Muscle layer of duodenum (tissue), 2 donors: ENCODE measurements around the gene PDRG1.
A peak's percentile ranks its signal among the peaks of the same experiment; 100 is the strongest.

Experiments
- H3K27ac ChIP-seq: one replicate; pipeline ENCODE4 v1.7.0; 2013; ENCODE audit warnings: mild to moderate bottlenecking, low read length
- H3K27me3 ChIP-seq: one replicate; pipeline ENCODE4 v1.7.0; 2013; ENCODE audit warnings: low read depth, mild to moderate bottlenecking, control low read depth, low read length
- H3K36me3 ChIP-seq, 2 donors: one replicate each; pipeline ENCODE4 v1.7.0; 2013; ENCODE audit warnings: low read length in 2 of 2, control low read depth in 1 of 2, mild to moderate bottlenecking in 1 of 2; ENCODE audit not compliant: insufficient read depth in 2 of 2, control insufficient read depth in 1 of 2
- H3K4me1 ChIP-seq, 2 donors: one replicate each; pipeline ENCODE4 v1.7.0; 2013; ENCODE audit warnings: low read length in 2 of 2, mild to moderate bottlenecking in 2 of 2, control low read depth in 1 of 2, moderate library complexity in 1 of 2; ENCODE audit not compliant: insufficient read depth in 2 of 2, control insufficient read depth in 1 of 2
- H3K4me3 ChIP-seq, 2 donors: one replicate each; pipeline ENCODE4 v1.7.0; 2013; ENCODE audit warnings: low read length in 2 of 2, low read depth in 1 of 2, mild to moderate bottlenecking in 1 of 2
- H3K9me3 ChIP-seq, 2 donors: one replicate each; pipeline ENCODE4 v1.7.0; 2013; ENCODE audit warnings: low read length in 2 of 2, control low read depth in 1 of 2, mild to moderate bottlenecking in 1 of 2; ENCODE audit not compliant: control insufficient read depth in 1 of 2
- donor health status: healthy.

PDRG1 gene

DNA sequence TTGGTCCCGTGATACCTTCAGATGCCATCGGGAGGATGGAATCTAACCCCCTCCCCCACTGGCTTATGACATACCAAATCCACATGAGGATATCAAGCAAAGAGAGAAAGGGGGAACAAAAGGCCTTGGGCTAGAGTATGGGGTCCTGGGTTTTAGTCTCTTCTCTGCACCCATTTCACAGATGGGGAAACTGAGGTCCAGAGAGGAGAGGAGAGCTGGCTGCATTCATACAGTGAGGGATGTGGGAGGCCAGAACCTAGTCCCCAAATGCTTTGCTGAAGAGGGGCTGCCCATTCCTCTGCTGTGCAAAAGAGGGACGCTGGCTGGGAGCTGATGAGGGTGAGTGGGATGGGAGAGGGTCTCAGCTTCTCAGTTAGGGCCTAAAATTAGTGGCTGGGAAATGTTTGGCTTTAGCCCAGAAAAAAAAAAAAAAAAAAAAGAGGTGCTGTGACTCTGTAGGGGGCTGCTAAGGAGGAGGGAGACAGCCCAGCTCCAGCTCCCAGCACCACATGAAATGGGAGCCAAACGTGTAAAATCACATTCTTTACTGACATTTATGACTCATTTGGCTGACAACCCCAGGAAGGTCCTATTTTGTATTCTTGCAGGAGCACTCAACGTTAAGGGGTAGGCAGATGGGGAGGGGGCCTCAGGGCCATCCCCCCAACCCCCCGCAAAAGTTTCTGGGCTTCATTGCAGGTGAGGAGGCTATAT is 28.0 kb upstream of the PDRG1 start:
- no peaks in the 10 kb centered on the region for H3K27me3 ChIP-seq
- H3K36me3 ChIP-seq = no peaks in the 10 kb centered on the region
- H3K27ac ChIP-seq = no peak overlapping the region
- H3K4me3 ChIP-seq = no peak overlapping the region
- H3K9me3 ChIP-seq = no peaks in the 10 kb centered on the region
- H3K4me1 ChIP-seq = no peaks in the 10 kb centered on the region

DNA sequence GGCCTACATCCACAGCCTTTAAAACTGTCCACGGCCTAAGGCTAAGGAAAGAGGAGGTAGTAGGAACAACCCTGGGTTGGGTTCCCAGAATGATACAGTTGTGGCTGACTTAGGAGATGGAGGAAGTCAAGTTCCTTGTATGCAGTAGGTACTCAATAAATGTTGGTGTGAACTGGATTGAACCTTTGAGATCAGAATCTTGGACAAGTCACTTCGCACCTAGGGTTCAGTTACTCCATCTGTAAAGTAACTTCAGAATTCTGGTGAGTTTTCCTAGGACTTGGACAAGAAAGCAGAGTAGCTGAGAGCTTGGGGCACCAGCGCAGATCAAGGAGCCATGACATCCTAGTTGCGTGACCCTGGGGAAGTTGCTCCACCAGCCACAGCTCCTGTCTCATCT is 25.2 kb upstream of the PDRG1 start:
- H3K27ac ChIP-seq = no peak overlapping the region
- no peaks in the 10 kb centered on the region for H3K9me3 ChIP-seq
- H3K27me3 ChIP-seq = peaks cover 4% of the 10 kb centered on the region

DNA sequence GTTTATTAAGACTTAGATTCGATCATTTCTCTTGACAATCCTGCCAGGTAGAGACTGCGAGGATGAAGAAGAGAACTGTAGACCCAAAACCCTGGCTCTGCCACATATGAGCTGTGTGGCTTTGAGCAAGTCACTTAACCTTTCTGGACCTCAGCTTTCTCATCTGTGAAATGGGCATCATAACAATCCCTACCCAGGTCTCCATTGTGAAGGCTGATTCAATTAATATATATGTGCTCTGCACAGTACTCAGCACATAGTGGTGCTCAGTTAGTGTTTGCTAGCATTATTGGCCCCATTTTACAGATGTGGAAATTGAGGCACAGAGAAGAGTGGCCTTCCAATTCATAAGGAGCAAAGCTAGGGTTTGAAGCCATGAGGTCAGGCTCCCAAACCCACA is 24.0 kb upstream of the PDRG1 start:
- peaks cover 4% of the 10 kb centered on the region for H3K27me3 ChIP-seq
- no peak overlapping the region for H3K4me3 ChIP-seq
- H3K36me3 ChIP-seq = no peaks in the 10 kb centered on the region
- no peaks in the 10 kb centered on the region for H3K9me3 ChIP-seq
- no peaks in the 10 kb centered on the region for H3K4me1 ChIP-seq
- no peak overlapping the region for H3K27ac ChIP-seq

More for the DNA sequence above, 25.2 kb upstream of the PDRG1 start:
- no peaks in the 10 kb centered on the region for H3K36me3 ChIP-seq
- H3K4me3 ChIP-seq = no peak overlapping the region
- no peaks in the 10 kb centered on the region for H3K4me1 ChIP-seq

DNA sequence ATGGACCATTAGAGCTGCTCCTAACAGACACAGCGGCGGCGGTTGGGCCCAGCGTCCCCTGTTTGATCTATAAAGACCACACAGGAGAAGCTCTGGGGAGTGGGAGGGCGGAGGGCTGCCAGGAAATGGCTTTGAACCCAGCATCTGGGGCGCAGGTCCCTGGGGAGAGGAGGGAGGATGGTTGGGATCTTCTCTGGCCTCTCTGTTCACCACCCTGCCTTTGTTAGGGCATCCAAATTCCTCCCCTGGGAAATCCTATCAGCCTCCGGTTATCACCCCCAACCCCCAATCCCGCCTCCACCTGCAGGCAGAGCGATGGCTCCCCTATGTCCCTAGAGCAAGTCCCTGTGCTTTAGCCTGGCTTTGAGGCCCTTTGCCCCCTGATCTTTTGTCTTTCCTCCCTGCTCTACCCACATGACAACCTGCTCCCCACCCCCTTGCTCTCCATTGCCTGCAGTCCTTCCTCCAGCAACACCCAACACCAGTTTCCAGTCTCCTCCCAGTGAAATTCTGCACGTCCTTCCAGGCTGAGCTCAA is 23.2 kb upstream of the PDRG1 start:
- Histone ChIP-seq H3K4me3 (no peak overlapping the region), H3K4me1 (no peaks in the 10 kb centered on the region), H3K36me3 (no peaks in the 10 kb centered on the region), H3K27ac (no peak overlapping the region), H3K9me3 (no peaks in the 10 kb centered on the region), H3K27me3 (peaks cover 4% of the 10 kb centered on the region)

DNA sequence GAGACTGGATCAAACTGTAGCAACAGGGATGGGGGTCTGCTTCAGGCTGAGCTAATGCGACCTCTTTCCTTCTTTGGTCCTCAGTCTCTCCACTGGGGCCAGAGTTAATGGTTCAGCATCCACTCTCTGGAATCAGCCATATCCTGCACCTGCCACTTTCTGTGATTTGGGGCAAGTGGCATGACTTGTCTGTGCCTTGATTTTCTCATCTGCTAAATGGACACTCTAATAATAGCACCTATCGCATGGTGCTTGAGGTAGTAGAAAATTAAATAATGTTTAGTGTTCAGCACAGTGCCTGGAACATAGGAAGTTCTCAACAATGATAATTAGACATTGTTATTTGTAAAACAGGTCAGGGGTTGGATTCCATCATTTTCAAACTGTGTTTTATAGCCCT is 22.4 kb upstream of the PDRG1 start:
- no peak overlapping the region for H3K4me3 ChIP-seq
- H3K4me1 ChIP-seq = no peaks in the 10 kb centered on the region
- peaks cover 5% of the 10 kb centered on the region for H3K27me3 ChIP-seq
- no peaks in the 10 kb centered on the region for H3K36me3 ChIP-seq
- no peaks in the 10 kb centered on the region for H3K9me3 ChIP-seq
- no peak overlapping the region for H3K27ac ChIP-seq

DNA sequence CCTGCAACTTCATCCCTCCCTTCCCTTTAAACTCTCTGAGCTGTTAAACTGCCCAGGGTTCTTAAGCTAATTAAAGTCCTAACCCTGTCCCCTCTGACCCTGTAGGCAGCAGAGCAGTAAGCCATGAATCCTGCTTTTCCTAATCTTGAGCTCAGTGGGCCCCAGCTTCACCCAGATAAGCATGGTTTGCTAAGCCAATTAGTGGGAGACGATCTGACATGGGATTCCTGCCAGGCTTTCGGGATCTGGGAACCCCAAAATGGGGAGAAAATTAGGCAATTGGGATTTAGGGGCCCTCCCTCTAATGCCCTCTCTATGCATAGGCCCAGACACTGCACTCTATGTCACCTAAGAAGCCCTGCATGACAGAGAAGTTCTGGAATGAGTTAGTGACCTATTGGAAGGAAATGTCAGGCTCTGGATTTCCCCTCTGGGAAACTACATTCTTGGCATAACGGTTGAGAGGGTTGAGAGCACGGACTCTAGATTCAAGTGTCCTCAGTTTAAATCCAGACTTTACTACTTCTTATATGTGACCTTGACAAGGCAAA is 20.7 kb upstream of the PDRG1 start:
- Histone ChIP-seq H3K27me3 (peaks cover 10% of the 10 kb centered on the region), H3K9me3 (no peaks in the 10 kb centered on the region), H3K4me1 (peaks cover 0 to 7% of the 10 kb centered on the region in 2 donors), H3K27ac (no peak overlapping the region), H3K4me3 (no peak overlapping the region), H3K36me3 (no peaks in the 10 kb centered on the region)

GRCh38 chr20:31969991-31970390 is 18.1 kb upstream of the PDRG1 start:
- H3K36me3 ChIP-seq = no peaks in the 10 kb centered on the region
- peaks cover 10% of the 10 kb centered on the region for H3K27me3 ChIP-seq
- H3K4me3 ChIP-seq = no peak overlapping the region

GRCh38 chr20:31968291-31969126 is 16.7 kb upstream of the PDRG1 start:
- peaks cover 10% of the 10 kb centered on the region for H3K27me3 ChIP-seq
- peak overlapping the region in 1 of 2 donors; percentile 26 for H3K4me3 ChIP-seq
- H3K36me3 ChIP-seq = no peaks in the 10 kb centered on the region

More at GRCh38 chr20:31969991-31970390, 18.1 kb upstream of the PDRG1 start:
- Histone ChIP-seq H3K4me1 (peaks cover 0 to 7% of the 10 kb centered on the region in 2 donors), H3K27ac (no peak overlapping the region), H3K9me3 (no peaks in the 10 kb centered on the region)

GRCh38 chr20:31967830-31968249 is 16.0 kb upstream of the PDRG1 start, which contains the start of gene XKR7:
Gene XKR7 (plus strand): TSS chr20:31968151. CDS start chr20:31968176, 25 bp downstream.
- no peaks in the 10 kb centered on the region for H3K36me3 ChIP-seq

More at GRCh38 chr20:31968291-31969126, 16.7 kb upstream of the PDRG1 start:
- Histone ChIP-seq H3K4me1 (peaks cover 0 to 7% of the 10 kb centered on the region in 2 donors), H3K9me3 (no peaks in the 10 kb centered on the region), H3K27ac (no peak overlapping the region)

GRCh38 chr20:31966991-31967655 is 15.3 kb upstream of the PDRG1 start:
- Histone ChIP-seq H3K9me3 (no peaks in the 10 kb centered on the region), H3K4me1 (peaks cover 0 to 7% of the 10 kb centered on the region in 2 donors), H3K27me3 (peaks cover 6% of the 10 kb centered on the region), H3K36me3 (no peaks in the 10 kb centered on the region), H3K27ac (no peak overlapping the region), H3K4me3 (no peak overlapping the region)

More at GRCh38 chr20:31967830-31968249, 16.0 kb upstream of the PDRG1 start, which contains the start of gene XKR7:
- Histone ChIP-seq H3K27me3 (peaks cover 10% of the 10 kb centered on the region), H3K27ac (no peak within 1 kb of the TSS), H3K4me3 (peak within 1 kb of the TSS in 1 of 2 donors; percentile 26), H3K4me1 (peaks cover 0 to 7% of the 10 kb centered on the region in 2 donors), H3K9me3 (no peaks in the 10 kb centered on the region)
